Panc1 (cell line): ENCODE data around the gene POLDIP3.

Source experiments
- CTCF ChIP-seq: fragments of 450-650 bp; IDR thresholded peaks from 2 replicates; pipeline ENCODE4 v1.5.1; 2017; ENCODE audit warnings: mild to moderate bottlenecking
- POLR2AphosphoS5 ChIP-seq: IDR thresholded peaks from 2 replicates; pipeline ENCODE4 v1.6.1; 2012; ENCODE audit warnings: mild to moderate bottlenecking, low read depth, low read length, moderate library complexity
- SIN3A ChIP-seq: IDR thresholded peaks from 2 replicates; pipeline ENCODE4 v1.6.1; 2012; ENCODE audit warnings: low read depth, mild to moderate bottlenecking, low read length, moderate library complexity, borderline replicate concordance; ENCODE audit not compliant: insufficient read depth
- TCF7L2 ChIP-seq: IDR thresholded peaks from 2 replicates; pipeline ENCODE4 v1.6.1; 2011; ENCODE audit warnings: mild to moderate bottlenecking, low read depth, low read length, inconsistent platforms

GRCh38 chr22:42595434-42595833, 19.2 kb downstream of the POLDIP3 start:
- TF ChIP-seq TCF7L2 (no peak), CTCF (no peak), SIN3A (no peak), POLR2AphosphoS5 (no peak)
